GM18909 (cell line): ENCODE data around the gene GLRX5.

Experiments used
- ATAC-seq: cut with Tn5 transposase; IDR thresholded peaks from one replicate; pipeline ENCODE4 v1.9.1; 2021; ENCODE audit warnings: mild to moderate bottlenecking; ENCODE audit not compliant: unreplicated experiment, poor library complexity

Gene GLRX5

GRCh38 chr14:95534299-95535225 is at the start of gene GLRX5:
GLRX5 (plus strand) TSS chr14:95535050; CDS start chr14:95535090, 40 bp downstream.
- ATAC-seq, result peak; percentile 93

- ATAC-seq, result no peak
These were observed 49.5 kb upstream of the GLRX5 start for GRCh38 chr14:95485222-95485819.

- ATAC-seq, result peak; percentile 44
These were observed 47.8 kb upstream of the GLRX5 start for GRCh38 chr14:95486875-95487668.

GRCh38 chr14:95487669-95488084 is 47.2 kb upstream of the GLRX5 start:
- no peak for ATAC-seq

- no peak for ATAC-seq
These were observed 46.3 kb upstream of the GLRX5 start for GRCh38 chr14:95488376-95489213.

- ATAC-seq, result no peak
These were observed 45.4 kb upstream of the GLRX5 start for GRCh38 chr14:95489214-95490137.

DNA sequence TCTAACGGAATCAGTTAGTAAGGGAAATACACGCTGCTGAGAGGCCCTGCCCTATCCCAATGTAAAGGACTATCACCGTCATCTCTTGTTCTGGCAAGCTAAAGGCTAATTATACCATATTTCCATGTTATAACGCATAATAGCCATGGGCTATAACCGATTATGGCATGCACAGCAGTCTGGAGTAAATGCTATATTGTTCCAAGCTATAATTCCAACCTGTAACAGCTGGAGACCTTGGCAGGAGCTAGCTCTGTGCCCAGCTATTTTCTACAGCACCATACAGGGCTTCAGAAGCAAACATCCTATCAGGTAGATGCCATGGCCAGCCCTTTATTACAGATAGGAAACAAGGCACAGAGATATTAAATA is 44.7 kb upstream of the GLRX5 start:
- ATAC-seq, result no peak

GRCh38 chr14:95490727-95491451 is 44.0 kb upstream of the GLRX5 start:
- ATAC-seq, result no peak

DNA sequence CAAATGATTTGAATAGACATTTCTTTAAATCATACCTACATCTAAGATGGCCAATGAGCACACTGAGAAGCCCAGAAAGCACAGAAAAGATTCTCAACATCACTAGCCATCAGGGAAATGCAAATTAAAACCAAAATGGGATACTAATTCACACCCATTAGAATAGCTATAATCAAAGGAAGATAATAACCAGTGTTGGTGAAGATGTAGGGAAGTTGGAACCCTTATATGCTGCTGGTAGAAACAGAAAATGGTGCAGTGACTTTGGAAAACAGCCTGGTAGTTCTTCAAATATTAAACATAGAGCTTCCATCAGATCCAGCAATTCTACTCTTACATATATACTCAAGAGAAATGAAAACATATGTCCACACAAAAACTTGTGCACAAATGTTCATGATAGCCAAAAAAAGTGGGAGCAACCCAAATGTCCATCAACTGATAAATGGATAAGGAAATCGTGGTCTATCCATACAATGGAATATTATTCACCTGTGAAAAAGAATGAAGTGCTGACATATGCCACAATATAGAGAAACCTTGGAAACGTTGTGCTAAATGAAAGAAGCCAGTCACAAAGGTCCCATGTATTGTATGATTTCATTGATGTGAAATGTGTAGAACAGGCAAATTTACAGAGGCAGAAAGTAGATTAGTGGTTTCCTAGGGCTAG is 42.8 kb upstream of the GLRX5 start:
- ATAC-seq, result no peak

DNA sequence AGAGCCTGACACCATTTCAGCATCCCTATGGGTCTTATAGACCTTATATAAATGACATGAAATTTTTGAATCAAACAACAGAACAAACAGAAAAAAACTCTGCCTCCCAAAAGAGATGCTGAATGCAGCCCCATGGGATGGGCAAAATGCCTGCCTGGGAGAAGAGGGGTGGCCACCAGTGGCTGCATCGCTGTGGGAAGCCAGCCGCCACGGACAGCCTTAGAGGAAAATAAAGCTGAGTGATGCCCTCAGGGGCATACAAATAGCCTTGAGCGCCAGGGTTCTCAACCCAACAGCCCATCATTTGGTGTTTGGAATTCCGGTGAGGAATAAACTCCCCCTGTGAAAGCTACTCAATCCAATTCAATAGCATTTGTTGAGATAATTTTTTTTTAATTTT is 41.3 kb upstream of the GLRX5 start:
- ATAC-seq, result no peak

GRCh38 chr14:95493976-95494375 is 40.9 kb upstream of the GLRX5 start:
- ATAC-seq, result no peak

DNA sequence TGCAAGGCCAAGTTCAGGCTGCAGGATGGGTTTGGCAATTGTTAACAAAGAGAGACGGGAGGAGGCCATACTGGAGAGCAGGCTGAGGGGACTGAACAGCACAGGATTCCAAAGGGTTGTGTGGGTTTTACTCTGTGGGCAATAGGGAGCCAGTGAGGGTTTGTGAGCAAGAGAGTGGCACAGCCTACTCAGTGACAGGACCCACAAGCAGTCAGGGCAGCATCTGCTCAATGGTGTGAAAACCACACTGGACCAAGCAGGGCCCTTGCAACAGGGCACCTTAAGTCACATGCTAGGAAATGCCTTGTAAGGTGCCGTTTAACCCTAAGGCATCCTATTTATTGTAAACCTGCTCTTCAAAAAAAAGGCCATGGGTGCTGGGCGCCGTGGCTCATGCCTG is 40.4 kb upstream of the GLRX5 start:
- ATAC-seq, result no peak

DNA sequence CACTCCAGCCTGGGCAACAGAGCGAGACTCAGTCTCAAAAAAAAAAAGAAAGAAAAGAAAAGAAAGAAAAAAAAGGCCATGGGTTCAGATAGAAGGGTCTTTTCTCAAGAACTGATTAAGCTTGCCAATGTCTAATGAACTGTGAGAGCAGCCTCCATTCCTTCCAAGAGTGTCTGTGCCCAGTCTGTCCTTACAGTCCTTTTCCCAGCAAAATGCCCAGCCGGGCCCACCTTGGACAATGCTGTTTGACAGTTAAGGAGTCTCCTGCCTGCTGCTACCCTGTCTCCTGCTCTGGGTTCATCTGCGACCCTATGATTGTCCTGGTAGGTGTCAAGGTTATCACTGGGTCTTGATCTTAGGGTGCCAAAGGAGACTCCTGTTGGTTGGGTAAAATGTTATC is 39.8 kb upstream of the GLRX5 start:
- ATAC-seq, result no peak

- peak; percentile 90 for ATAC-seq
These were observed 39.3 kb upstream of the GLRX5 start for GRCh38 chr14:95495538-95496025.

- ATAC-seq, result peak; percentile 23
These were observed 38.7 kb upstream of the GLRX5 start for GRCh38 chr14:95496111-95496681.

- ATAC-seq, result no peak
These were observed 38.1 kb upstream of the GLRX5 start for GRCh38 chr14:95496690-95497259.

GRCh38 chr14:95497561-95498011 is 37.3 kb upstream of the GLRX5 start:
- no peak for ATAC-seq
